Measurements from ENCODE around the gene DMD.

The DMD gene

GRCh38 chrX:31713120-31713519, 1498.2 kb downstream of the DMD start:
- Histone ChIP-seq H3K9me3 (no peaks in the 10 kb centered on the region), H3K4me3 (no peak overlapping the region), H4K20me1 (no peaks in the 10 kb centered on the region; the same call in 1 of the 2 replicates), H3K36me3 (no peaks in the 10 kb centered on the region), H3K4me2 (no peak overlapping the region), H3K27me3 (peaks cover 75% of the 10 kb centered on the region), H3K4me1 (no peaks in the 10 kb centered on the region), H3K9ac (no peak overlapping the region), H3K27ac (no peak overlapping the region)
- no peak for TF ChIP-seq Cebpa-rat (IDR thresholded peaks at IDR 0.05)

- Histone ChIP-seq H3K9me3 (no peaks in the 10 kb centered on the region), H4K20me1 (no peaks in the 10 kb centered on the region; the same call in 1 of the 2 replicates), H3K4me2 (no peak overlapping the region), H3K36me3 (no peaks in the 10 kb centered on the region), H3K4me1 (no peaks in the 10 kb centered on the region), H3K27me3 (peaks cover 77% of the 10 kb centered on the region), H3K9ac (no peak overlapping the region), H3K27ac (no peak overlapping the region), H3K4me3 (no peak overlapping the region)
- TF ChIP-seq Cebpa-rat (IDR thresholded peaks at IDR 0.05): no peak
These were observed 1500.2 kb downstream of the DMD start for GRCh38 chrX:31711166-31711565.

GRCh38 chrX:31708116-31708515, 1503.2 kb downstream of the DMD start:
- no peak overlapping the region for H3K4me2 ChIP-seq
- no peaks in the 10 kb centered on the region; the same call in 1 of the 2 replicates for H4K20me1 ChIP-seq
- H3K4me3 ChIP-seq: no peak overlapping the region
- H3K27ac ChIP-seq: no peak overlapping the region
- H3K36me3 ChIP-seq: no peaks in the 10 kb centered on the region
- H3K9ac ChIP-seq: no peak overlapping the region
- no peak for TF ChIP-seq Cebpa-rat (IDR thresholded peaks at IDR 0.05)
- H3K27me3 ChIP-seq: peaks cover 87% of the 10 kb centered on the region
- H3K4me1 ChIP-seq: no peaks in the 10 kb centered on the region
- H3K9me3 ChIP-seq: no peaks in the 10 kb centered on the region

- Histone ChIP-seq H3K9me3 (no peaks in the 10 kb centered on the region), H3K4me3 (no peak overlapping the region), H3K36me3 (no peaks in the 10 kb centered on the region), H3K4me1 (no peaks in the 10 kb centered on the region), H3K27ac (no peak overlapping the region), H3K9ac (no peak overlapping the region), H3K4me2 (no peak overlapping the region), H3K27me3 (peaks cover 93% of the 10 kb centered on the region), H4K20me1 (no peaks in the 10 kb centered on the region)
- no peak for TF ChIP-seq Cebpa-rat (IDR thresholded peaks at IDR 0.05)
These were observed 1504.9 kb downstream of the DMD start for GRCh38 chrX:31706466-31706865.

DNA sequence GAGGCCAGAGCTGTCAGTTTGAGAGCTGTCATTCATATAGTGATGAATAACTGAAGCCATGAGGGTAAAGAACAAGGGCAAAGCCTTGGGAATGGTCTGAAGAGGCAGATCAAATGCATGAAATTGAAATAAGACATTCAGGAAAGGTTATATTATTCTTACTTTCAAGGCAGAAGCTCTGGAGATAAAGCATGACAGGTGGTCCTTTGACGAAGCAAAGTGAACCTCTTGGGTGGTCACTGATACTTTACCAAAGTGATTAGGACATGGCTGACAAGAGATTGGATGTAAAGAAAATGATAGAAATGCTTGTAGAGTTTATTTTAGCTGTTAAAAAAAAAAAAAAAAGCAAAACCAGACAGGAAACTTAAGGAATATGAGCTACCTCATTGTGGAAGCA, 1505.5 kb downstream of the DMD start:
- Histone ChIP-seq H3K27me3 (peaks cover 94% of the 10 kb centered on the region), H3K36me3 (no peaks in the 10 kb centered on the region), H3K27ac (no peak overlapping the region), H3K4me3 (no peak overlapping the region), H3K9ac (no peak overlapping the region), H3K9me3 (no peaks in the 10 kb centered on the region), H3K4me2 (no peak overlapping the region), H3K4me1 (no peaks in the 10 kb centered on the region), H4K20me1 (no peaks in the 10 kb centered on the region)
- TF ChIP-seq Cebpa-rat (IDR thresholded peaks at IDR 0.05): no peak

GRCh38 chrX:31704938-31705337, 1506.4 kb downstream of the DMD start:
- Histone ChIP-seq H3K4me2 (no peak overlapping the region), H3K27ac (no peak overlapping the region), H3K4me3 (no peak overlapping the region), H3K9me3 (no peaks in the 10 kb centered on the region), H3K4me1 (no peaks in the 10 kb centered on the region), H3K27me3 (peaks cover 93% of the 10 kb centered on the region), H4K20me1 (no peaks in the 10 kb centered on the region), H3K36me3 (no peaks in the 10 kb centered on the region), H3K9ac (no peak overlapping the region)
- no peak for TF ChIP-seq Cebpa-rat (IDR thresholded peaks at IDR 0.05)

GRCh38 chrX:31702222-31702621, 1509.1 kb downstream of the DMD start:
- H3K4me3 ChIP-seq: no peak overlapping the region
- H3K4me1 ChIP-seq: no peaks in the 10 kb centered on the region
- H3K4me2 ChIP-seq: no peak overlapping the region
- H3K9ac ChIP-seq: no peak overlapping the region
- H3K27me3 ChIP-seq: peaks cover 96% of the 10 kb centered on the region
- no peaks in the 10 kb centered on the region for H3K36me3 ChIP-seq
- TF ChIP-seq Cebpa-rat (IDR thresholded peaks at IDR 0.05): no peak
- H3K27ac ChIP-seq: no peak overlapping the region
- no peaks in the 10 kb centered on the region for H3K9me3 ChIP-seq
- no peaks in the 10 kb centered on the region for H4K20me1 ChIP-seq

- Histone ChIP-seq H3K4me3 (no peak overlapping the region), H3K27me3 (peaks cover 85% of the 10 kb centered on the region), H3K9me3 (peaks cover 5% of the 10 kb centered on the region), H3K4me2 (no peak overlapping the region), H3K36me3 (no peaks in the 10 kb centered on the region), H3K4me1 (no peaks in the 10 kb centered on the region), H3K27ac (no peak overlapping the region), H3K9ac (no peak overlapping the region), H4K20me1 (no peaks in the 10 kb centered on the region)
- no peak for TF ChIP-seq Cebpa-rat (IDR thresholded peaks at IDR 0.05)
These were observed 1513.9 kb downstream of the DMD start for GRCh38 chrX:31697294-31697916.

DNA sequence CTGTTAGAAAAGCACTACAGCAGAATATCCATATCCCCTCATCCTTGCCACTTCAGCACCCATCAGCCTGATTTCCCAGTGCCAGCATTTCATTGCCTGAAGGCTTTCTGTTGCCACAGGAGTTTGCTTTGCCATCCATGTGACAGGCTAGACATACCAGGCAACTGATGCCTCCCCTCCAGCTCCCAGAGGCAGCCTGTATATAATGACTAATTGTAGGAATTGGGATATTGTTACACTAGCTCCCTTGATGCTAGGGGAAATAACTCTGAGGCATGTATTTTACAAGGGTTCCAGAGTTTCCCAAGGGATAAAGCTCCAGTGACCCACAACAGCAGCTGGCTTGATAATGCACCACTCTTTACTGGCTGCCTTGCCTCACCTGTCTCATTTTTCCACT, 1531.5 kb downstream of the DMD start:
- Histone ChIP-seq H3K9ac (no peak overlapping the region), H4K20me1 (no peaks in the 10 kb centered on the region; the same call in 1 of the 2 replicates), H3K4me3 (no peak overlapping the region), H3K27ac (no peak overlapping the region), H3K4me2 (no peak overlapping the region), H3K36me3 (no peaks in the 10 kb centered on the region), H3K27me3 (peaks cover 91% of the 10 kb centered on the region), H3K4me1 (no peaks in the 10 kb centered on the region), H3K9me3 (no peaks in the 10 kb centered on the region)
- TF ChIP-seq Cebpa-rat (IDR thresholded peaks at IDR 0.05): no peak

DNA sequence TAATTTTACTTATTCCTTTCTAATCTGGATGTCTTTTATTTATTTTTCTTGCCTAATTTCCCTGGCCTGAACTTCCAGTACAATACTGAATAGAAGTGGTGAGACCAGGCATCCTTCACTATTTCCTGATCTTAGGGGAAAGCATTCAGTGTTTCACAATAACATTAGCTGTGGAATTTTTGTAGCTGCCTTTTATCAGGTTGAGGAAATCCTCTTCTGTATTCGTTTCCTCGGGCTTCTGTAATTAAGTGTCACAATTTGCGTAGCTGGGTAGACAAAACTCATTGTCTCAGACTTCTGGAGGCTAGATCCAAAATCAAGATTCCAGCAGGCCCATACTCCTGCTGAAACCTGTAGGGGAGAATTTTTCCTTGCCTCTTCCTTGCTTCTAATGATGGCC, 1541.1 kb downstream of the DMD start:
- peaks cover 7% of the 10 kb centered on the region for H3K9me3 ChIP-seq
- TF ChIP-seq Cebpa-rat (IDR thresholded peaks at IDR 0.05): no peak
- H4K20me1 ChIP-seq: 0 out of 2 replicates have a peak, but pooled peaks cover 5% of the 10 kb centered on the region
- H3K27ac ChIP-seq: no peak overlapping the region
- no peak overlapping the region for H3K4me3 ChIP-seq
- no peak overlapping the region for H3K9ac ChIP-seq
- no peak overlapping the region for H3K4me2 ChIP-seq
- no peaks in the 10 kb centered on the region for H3K36me3 ChIP-seq
- peaks cover 80% of the 10 kb centered on the region for H3K27me3 ChIP-seq
- no peaks in the 10 kb centered on the region for H3K4me1 ChIP-seq

GRCh38 chrX:31665454-31665853, 1545.9 kb downstream of the DMD start:
- Histone ChIP-seq H3K27ac (no peak overlapping the region), H3K4me2 (no peak overlapping the region), H4K20me1 (no peaks in the 10 kb centered on the region), H3K9ac (no peak overlapping the region), H3K4me1 (no peaks in the 10 kb centered on the region), H3K9me3 (peaks cover under 1% of the 10 kb centered on the region; the same call in 1 of the 2 replicates), H3K27me3 (peaks cover 80% of the 10 kb centered on the region), H3K36me3 (no peaks in the 10 kb centered on the region), H3K4me3 (no peak overlapping the region)
- no peak for TF ChIP-seq Cebpa-rat (IDR thresholded peaks at IDR 0.05)
